Cardiac atrium fibroblast (primary cell): ENCODE measurements around the gene ZNF728. TPM values are rescaled to one million over a fixed set of nuclear protein-coding genes. Genes with fewer than 3 reads are reported as not detected.

Experiments used
- total RNA-seq: library from RNA; depleted of rRNA; stranded (reverse); fragments of >200 nt; gene quantifications from 2 replicates; pipeline ENCODE4 v1.2.3, GENCODE V29; 2015

Gene ZNF728
- total RNA-seq: not detected in 2 replicates

GRCh38 chr19:23002690-23003422, at the start of gene ZNF728:
ZNF728 (minus strand) TSS chr19:23003176; CDS start chr19:23003030, 146 bp downstream.

Other genes starting within 250 kb of the ZNF728 start
- gene ZNF99, start 219.0 kb downstream of the ZNF728 start, total RNA-seq: not detected in 2 replicates
- gene ZNF723, start 170.9 kb downstream of the ZNF728 start, total RNA-seq: not detected in 2 replicates
- gene ZNF730, start 113.8 kb upstream of the ZNF728 start, total RNA-seq: 0.18 and 0.97 TPM in 2 replicates
- gene ZNF724, start 247.2 kb upstream of the ZNF728 start, total RNA-seq: 1.8 TPM in 2 replicates